Stimulated activated CD8-positive, alpha-beta memory T cell treated with anti-CD3 and anti-CD28 coated beads, Interleukin-7, amount 100 ng/mL, for 48 hours (primary cell): Measurements from ENCODE around the gene TMEM11.

Experiments used
- DNase-seq, 2 donors: peaks; one replicate each; pipeline ENCODE4 v3.0.0-alpha.2; 2020; ENCODE audit warnings: low read depth in 1 of 2; ENCODE audit errors: extremely low read depth in 1 of 2

Gene TMEM11

GRCh38 chr17:21186399-21187187, 27.4 kb downstream of the TMEM11 start:
- DNase-seq, result no peak

- DNase-seq, result no peak
Observed at GRCh38 chr17:21185061-21185460, 28.9 kb downstream of the TMEM11 start.

GRCh38 chr17:21184570-21184969, 29.4 kb downstream of the TMEM11 start:
- DNase-seq, result no peak

- DNase-seq, result no peak
Observed at GRCh38 chr17:21183468-21183867, 30.5 kb downstream of the TMEM11 start.

GRCh38 chr17:21177854-21178600, 35.9 kb downstream of the TMEM11 start:
- DNase-seq, result no peak

GRCh38 chr17:21177401-21177800, 36.6 kb downstream of the TMEM11 start:
- DNase-seq, result no peak

- no peak for DNase-seq
Observed at GRCh38 chr17:21176773-21177395, 37.1 kb downstream of the TMEM11 start.

- no peak for DNase-seq
Observed at GRCh38 chr17:21174713-21175112, 39.2 kb downstream of the TMEM11 start.

GRCh38 chr17:21174186-21174585, 39.8 kb downstream of the TMEM11 start:
- no peak for DNase-seq

- no peak for DNase-seq
Observed at GRCh38 chr17:21173543-21173942, 40.4 kb downstream of the TMEM11 start.

GRCh38 chr17:21172846-21173245, 41.1 kb downstream of the TMEM11 start:
- DNase-seq, result no peak

GRCh38 chr17:21171970-21172510, 41.9 kb downstream of the TMEM11 start:
- no peak for DNase-seq

- DNase-seq, result no peak
Observed at GRCh38 chr17:21171309-21171922, 42.5 kb downstream of the TMEM11 start.

GRCh38 chr17:21170809-21171208, 43.2 kb downstream of the TMEM11 start:
- no peak for DNase-seq

- DNase-seq, result no peak
Observed at GRCh38 chr17:21169496-21169895, 44.5 kb downstream of the TMEM11 start.

GRCh38 chr17:21168555-21168865, 45.5 kb downstream of the TMEM11 start:
- DNase-seq, result no peak

- DNase-seq, result no peak
Observed at GRCh38 chr17:21167303-21167702, 46.7 kb downstream of the TMEM11 start.

- DNase-seq, result no peak
Observed at GRCh38 chr17:21166595-21167210, 47.3 kb downstream of the TMEM11 start.

- no peak for DNase-seq
Observed at GRCh38 chr17:21165922-21166594, 47.9 kb downstream of the TMEM11 start.

- no peak for DNase-seq
Observed at GRCh38 chr17:21164620-21165019, 49.3 kb downstream of the TMEM11 start.
